ENCODE measurements around the gene MYOZ2. TPM values are rescaled to one million over a fixed set of nuclear protein-coding genes. Genes with fewer than 3 reads are reported as not detected.

The MYOZ2 gene
- total RNA-seq (ENCODE audit: low replicate concordance) = 0.12 TPM in 1 of 2 replicates, not detected in the other
- long read RNA-seq = 0 reads

DNA sequence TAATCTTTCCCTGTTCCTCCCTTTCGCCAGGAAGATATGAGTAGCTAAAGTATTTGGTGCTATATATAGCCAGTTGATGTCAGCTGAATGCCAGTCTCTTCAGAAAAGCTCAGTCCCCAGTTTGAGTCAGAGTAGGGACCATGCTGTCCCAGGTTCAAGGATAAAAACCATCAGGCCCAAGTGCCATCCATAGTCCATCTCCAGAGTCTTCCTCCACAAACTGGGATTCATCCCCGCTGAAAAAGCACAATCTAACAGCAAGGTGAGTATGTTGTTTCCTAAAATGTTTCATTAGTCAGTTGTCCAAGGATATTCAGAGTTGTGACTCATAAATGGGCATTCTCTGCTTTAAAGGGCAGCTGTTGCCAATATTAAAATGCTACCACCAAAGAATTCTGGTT, at the start of gene MYOZ2:
MYOZ2 (plus strand) TSS at position 112 of the 401 bp plus-strand sequence. CDS start 694 bp downstream, outside the sequence.
- Mint-ChIP-seq H3K9me3 (no peaks in the 10 kb centered on the region), H3K4me3 (no peak within 1 kb of the TSS), H3K27me3 (no peaks in the 10 kb centered on the region), H3K27ac (no peak within 1 kb of the TSS), H3K36me3 (no peaks in the 10 kb centered on the region), H3K4me1 (ENCODE audit: unreplicated experiment) (peaks cover 11% of the 10 kb centered on the region)
- no peak for DNase-seq (ENCODE audit: extremely low spot score, unreplicated experiment)
- no peak for TF ChIP-seq CTCF (conservative IDR thresholded peaks at IDR 0.05)

- DNase-seq (ENCODE audit: extremely low spot score, unreplicated experiment) = no peak
- peak; percentile 16 for TF ChIP-seq CTCF (conservative IDR thresholded peaks at IDR 0.05)
- Mint-ChIP-seq H3K36me3 (no peaks in the 10 kb centered on the region), H3K9me3 (no peaks in the 10 kb centered on the region), H3K4me1 (ENCODE audit: unreplicated experiment) (peaks cover 1% of the 10 kb centered on the region), H3K27me3 (no peaks in the 10 kb centered on the region), H3K27ac (peak overlapping the region; percentile 10), H3K4me3 (no peak overlapping the region)
Observed at GRCh38 chr4:119087121-119087520, 48.5 kb upstream of the MYOZ2 start.

DNA sequence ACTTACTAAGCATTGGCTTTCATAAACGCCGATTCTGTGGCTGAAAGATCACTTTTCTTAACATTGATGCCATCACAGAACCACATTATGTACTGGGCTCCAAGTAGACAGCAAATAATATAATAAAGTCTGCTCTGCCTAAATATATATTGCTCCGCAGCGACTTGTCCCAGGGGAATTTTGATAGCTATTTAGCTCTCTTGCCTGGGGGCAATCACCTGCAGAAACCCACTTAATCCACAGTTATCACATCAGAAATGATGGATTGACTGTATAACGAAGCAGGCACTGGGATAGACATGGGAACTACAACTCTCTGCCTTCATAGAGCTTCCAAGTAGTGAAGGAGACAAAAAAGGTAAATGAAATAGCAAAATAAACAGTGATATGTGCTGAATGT, 48.0 kb upstream of the MYOZ2 start:
- Mint-ChIP-seq H3K27me3 (no peaks in the 10 kb centered on the region), H3K4me1 (ENCODE audit: unreplicated experiment) (no peaks in the 10 kb centered on the region), H3K9me3 (no peaks in the 10 kb centered on the region), H3K4me3 (no peak overlapping the region), H3K36me3 (no peaks in the 10 kb centered on the region), H3K27ac (no peak overlapping the region)
- DNase-seq (ENCODE audit: extremely low spot score, unreplicated experiment) = no peak
- TF ChIP-seq CTCF (conservative IDR thresholded peaks at IDR 0.05) = no peak

DNA sequence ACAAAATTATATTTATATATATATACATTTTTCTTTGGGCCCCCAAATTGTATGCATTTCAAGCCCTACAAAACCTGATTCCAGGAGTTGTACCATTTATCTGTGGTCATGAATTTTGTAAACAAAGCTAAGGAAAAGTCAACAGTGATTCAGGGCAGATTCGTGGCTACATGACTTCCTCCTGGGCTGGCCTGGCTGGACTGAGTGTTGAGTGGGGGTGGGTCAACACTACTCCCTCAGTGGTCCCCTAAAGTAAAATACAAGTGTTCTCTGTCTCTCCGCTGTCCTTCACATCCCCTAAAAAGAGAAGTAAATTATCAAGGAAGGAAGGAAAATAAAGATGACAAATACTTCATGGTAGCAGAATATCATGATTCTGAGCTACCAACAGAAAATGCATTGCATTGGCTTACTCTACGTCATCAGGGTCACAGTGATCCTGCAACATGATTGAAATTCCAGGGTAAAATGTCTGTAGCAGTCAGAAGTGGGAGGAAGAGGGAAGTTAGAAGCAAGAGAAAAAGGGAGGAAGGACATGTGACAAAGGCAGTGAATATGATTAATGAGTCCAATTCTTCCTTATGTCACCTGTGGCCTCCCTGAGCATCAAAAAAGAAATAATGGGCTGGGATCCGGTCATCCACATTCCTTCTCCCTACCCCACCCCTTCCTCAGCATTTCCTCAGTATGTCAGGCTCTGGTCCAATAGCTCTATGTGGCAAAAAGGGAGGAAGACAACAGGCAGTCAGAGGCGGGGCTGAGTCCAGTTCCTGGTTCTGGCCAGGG, 42.4 kb upstream of the MYOZ2 start:
- no peak for DNase-seq (ENCODE audit: extremely low spot score, unreplicated experiment)
- no peak overlapping the region for H3K4me3 Mint-ChIP-seq
- no peak for TF ChIP-seq CTCF (conservative IDR thresholded peaks at IDR 0.05)
- H3K36me3 Mint-ChIP-seq = no peaks in the 10 kb centered on the region
- no peaks in the 10 kb centered on the region for H3K27me3 Mint-ChIP-seq
- H3K27ac Mint-ChIP-seq = peak overlapping the region; percentile 87
- H3K4me1 Mint-ChIP-seq (ENCODE audit: unreplicated experiment) = peaks cover 4% of the 10 kb centered on the region
- peaks cover 4% of the 10 kb centered on the region for H3K9me3 Mint-ChIP-seq

DNA sequence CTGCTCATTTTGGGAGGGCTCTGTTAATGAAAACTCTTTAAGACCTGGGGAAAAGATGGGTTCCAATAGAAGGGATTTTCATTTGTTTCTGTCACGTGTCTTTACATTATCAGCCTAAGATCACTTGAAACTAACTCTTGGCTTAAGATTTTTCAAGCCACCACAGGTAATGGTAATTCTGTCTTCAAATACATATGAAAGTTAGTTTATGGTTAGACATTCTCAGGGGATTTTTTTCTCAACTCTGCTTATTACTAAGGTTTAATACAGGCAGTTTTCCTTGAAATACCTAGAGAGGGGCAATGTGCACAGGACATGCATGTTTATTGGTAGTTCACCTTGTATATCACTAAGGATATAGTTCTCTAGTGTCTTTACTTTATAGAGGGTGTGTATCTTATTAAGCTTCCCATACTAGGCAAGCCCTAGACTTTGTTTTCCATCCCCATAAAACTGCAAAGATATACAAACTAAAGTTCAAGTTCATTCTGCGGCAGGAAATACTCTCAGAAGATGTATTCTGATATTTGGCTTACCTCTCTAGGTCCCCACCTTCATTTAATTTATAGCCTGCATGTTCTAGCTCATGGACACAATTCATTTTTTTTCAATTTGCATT, 38.2 kb upstream of the MYOZ2 start:
- Mint-ChIP-seq H3K27ac (no peak overlapping the region), H3K9me3 (peaks cover 4% of the 10 kb centered on the region), H3K27me3 (no peaks in the 10 kb centered on the region), H3K4me3 (no peak overlapping the region), H3K36me3 (no peaks in the 10 kb centered on the region), H3K4me1 (ENCODE audit: unreplicated experiment) (peaks cover 19% of the 10 kb centered on the region)
- DNase-seq (ENCODE audit: extremely low spot score, unreplicated experiment) = no peak
- TF ChIP-seq CTCF (conservative IDR thresholded peaks at IDR 0.05) = no peak

All from type B pancreatic cell (in vitro differentiated cells).